ENCODE measurements around the gene HAND2.

HAND2 gene

DNA sequence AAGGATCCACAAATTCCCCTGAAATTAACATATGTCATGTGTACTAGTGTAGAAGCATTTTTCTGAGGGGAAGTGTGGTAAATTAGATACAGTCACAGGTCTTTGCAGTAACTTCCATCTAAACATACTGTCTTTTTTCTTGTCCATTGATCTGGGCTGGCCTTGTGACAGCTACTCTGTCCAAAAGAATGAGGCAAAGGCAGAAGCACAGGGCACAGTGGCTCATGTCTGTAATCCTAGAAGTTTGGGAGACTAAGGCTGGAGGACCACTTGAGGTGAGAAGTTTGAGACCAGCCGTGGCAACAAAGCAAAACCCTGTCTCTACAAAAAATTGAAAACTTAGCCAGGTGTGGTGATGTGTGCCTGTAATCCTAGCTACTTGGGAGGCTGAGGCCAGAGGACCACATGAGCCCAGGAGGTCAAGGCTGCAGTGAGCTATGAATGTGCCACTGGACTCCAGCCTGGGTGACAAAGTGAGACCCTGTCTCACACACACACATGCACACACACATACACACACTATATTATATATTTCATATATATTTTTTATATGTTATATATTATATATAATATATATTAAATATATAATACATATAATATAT is 47.6 kb downstream of the HAND2 start:
- Histone ChIP-seq H3K9ac (ENCODE audit: low read depth, low read length) (no peak overlapping the region), H3K27me3 (ENCODE audit: insufficient read depth, low read length) (no peaks in the 10 kb centered on the region), H3K4me1 (ENCODE audit: insufficient read depth, low read length) (no peaks in the 10 kb centered on the region), H3K36me3 (ENCODE audit: insufficient read depth, low read length) (no peaks in the 10 kb centered on the region), H3K9me3 (ENCODE audit: insufficient read depth, low read depth, low read length) (no peaks in the 10 kb centered on the region), H3K4me3 (ENCODE audit: low read length) (no peak overlapping the region), H3K27ac (ENCODE audit: low read depth, low read length) (no peak overlapping the region)
- WGBS, result 89% methylated on average over 1 of the region's 1 CpG

DNA sequence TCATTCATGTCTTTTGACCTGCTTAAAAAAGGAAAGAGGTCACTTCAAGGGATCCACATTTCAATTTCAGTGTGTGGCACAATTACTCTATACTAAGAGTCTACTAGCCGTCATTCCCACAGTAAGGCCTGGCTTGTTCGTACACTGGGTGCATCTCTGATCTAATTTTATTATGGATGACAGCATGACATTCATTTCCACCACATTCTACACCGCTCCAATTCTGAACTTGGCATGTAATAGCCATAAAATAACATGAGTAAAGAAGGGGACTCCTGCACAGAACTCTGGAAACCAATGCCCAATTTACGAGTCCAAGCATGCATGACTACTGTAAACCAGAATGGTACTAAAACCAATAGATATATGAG is 51.1 kb downstream of the HAND2 start:
- Histone ChIP-seq H3K9me3 (ENCODE audit: insufficient read depth, low read depth, low read length) (no peaks in the 10 kb centered on the region), H3K27me3 (ENCODE audit: insufficient read depth, low read length) (no peaks in the 10 kb centered on the region), H3K9ac (ENCODE audit: low read depth, low read length) (no peak overlapping the region), H3K4me3 (ENCODE audit: low read length) (no peak overlapping the region), H3K4me1 (ENCODE audit: insufficient read depth, low read length) (no peaks in the 10 kb centered on the region), H3K27ac (ENCODE audit: low read depth, low read length) (no peak overlapping the region), H3K36me3 (ENCODE audit: insufficient read depth, low read length) (no peaks in the 10 kb centered on the region)
- WGBS, result 99% methylated on average over 4 of the region's 4 CpGs

DNA sequence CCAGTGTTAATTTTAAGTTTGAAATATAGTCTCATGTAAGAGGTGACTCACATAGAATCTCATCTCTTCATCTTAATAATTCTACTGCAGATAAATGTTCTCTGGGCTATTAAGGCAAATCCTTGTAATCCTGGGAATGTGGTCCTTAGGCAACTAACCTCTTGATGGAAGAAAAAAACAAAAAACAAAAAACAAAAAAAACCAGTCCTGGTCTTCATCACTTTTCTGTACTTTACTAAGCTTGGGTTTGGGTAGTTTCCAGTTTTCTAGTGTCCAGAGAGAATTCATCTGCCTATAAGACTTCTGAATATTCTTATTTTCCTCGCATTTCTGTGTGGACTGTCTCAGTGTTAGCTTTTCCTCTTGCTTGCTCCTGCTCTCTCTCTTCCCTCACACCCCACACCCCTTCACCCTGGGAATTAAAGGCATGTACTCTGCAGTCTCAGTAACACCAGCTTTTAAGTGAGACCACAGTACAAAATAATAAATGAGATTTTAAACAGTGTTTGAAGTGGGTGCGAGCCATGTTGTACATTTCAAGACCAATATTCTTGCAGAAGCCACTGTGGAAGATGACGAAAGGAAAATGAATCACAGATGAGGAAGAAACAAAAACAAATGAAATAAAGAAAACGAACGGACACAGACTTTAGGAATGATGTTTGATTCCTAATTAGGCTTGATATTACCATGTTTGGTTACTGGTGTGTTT is 51.7 kb downstream of the HAND2 start:
- Histone ChIP-seq H3K4me1 (ENCODE audit: insufficient read depth, low read length) (no peaks in the 10 kb centered on the region), H3K36me3 (ENCODE audit: insufficient read depth, low read length) (no peaks in the 10 kb centered on the region), H3K27me3 (ENCODE audit: insufficient read depth, low read length) (no peaks in the 10 kb centered on the region), H3K9ac (ENCODE audit: low read depth, low read length) (no peak overlapping the region), H3K9me3 (ENCODE audit: insufficient read depth, low read depth, low read length) (no peaks in the 10 kb centered on the region), H3K4me3 (ENCODE audit: low read length) (no peak overlapping the region), H3K27ac (ENCODE audit: low read depth, low read length) (no peak overlapping the region)
- 95% methylated on average over 5 of the region's 5 CpGs for WGBS

DNA sequence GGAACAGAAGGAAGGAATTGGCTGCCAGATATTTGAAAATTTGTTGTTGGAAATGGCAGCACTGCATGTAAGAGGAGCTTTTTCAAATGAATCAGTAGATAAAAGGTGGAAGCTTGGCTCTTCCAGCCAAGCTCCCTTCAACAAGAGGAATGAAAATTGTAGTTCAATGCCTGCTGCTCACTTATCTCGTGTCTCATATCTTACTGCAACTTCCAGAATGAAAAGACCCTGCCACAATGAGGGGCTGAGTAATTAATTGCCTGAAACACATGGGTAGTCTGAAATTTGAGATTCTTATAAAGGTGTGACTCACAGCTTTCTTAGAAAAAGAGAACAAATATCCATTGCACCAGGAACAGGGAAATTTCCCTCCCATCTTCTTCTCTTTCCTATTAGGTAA is 53.0 kb downstream of the HAND2 start:
- 71% methylated on average over 1 of the region's 1 CpG for WGBS
- Histone ChIP-seq H3K4me3 (ENCODE audit: low read length) (no peak overlapping the region), H3K4me1 (ENCODE audit: insufficient read depth, low read length) (no peaks in the 10 kb centered on the region), H3K27ac (ENCODE audit: low read depth, low read length) (no peak overlapping the region), H3K27me3 (ENCODE audit: insufficient read depth, low read length) (no peaks in the 10 kb centered on the region), H3K9ac (ENCODE audit: low read depth, low read length) (no peak overlapping the region), H3K36me3 (ENCODE audit: insufficient read depth, low read length) (no peaks in the 10 kb centered on the region), H3K9me3 (ENCODE audit: insufficient read depth, low read depth, low read length) (no peaks in the 10 kb centered on the region)

Measured in HUES64 (cell line).